Measurements from ENCODE around the gene STN1. TPM values are rescaled to one million over a fixed set of nuclear protein-coding genes. Genes with fewer than 3 reads are reported as not detected.

The STN1 gene
- polyA plus RNA-seq, 3 donors, result 23.0 to 25.4 (median 24.3) TPM

Other genes with a start within 250 kb of the STN1 start
- gene SH3PXD2A, start 62.6 kb downstream of the STN1 start, polyA plus RNA-seq (ENCODE audit: insufficient read length in 3 of 3), result 10 to 100 TPM; 26.6 to 29.4 (median 29.3) TPM
- 10 to 100 TPM; 57.9 to 72.7 (median 61.0) TPM for gene SLK, start 49.0 kb upstream of the STN1 start, polyA plus RNA-seq (ENCODE audit: insufficient read length in 3 of 3)
- under 1 TPM; 0.30 to 0.78 (median 0.40) TPM for gene COL17A1, start 167.7 kb upstream of the STN1 start, polyA plus RNA-seq (ENCODE audit: insufficient read length in 3 of 3)
- 10 to 100 TPM in 1 of 3 donors, 1 to 10 TPM in 2; 9.3 to 10.6 (median 9.9) TPM for gene SFR1, start 204.0 kb upstream of the STN1 start, polyA plus RNA-seq (ENCODE audit: insufficient read length in 3 of 3)